GM12892 (cell line): Measurements from ENCODE around the gene CRYGN.

Experiments used
- POLR2A ChIP-seq: IDR thresholded peaks from 2 replicates; pipeline ENCODE4 v1.6.1; 2011; ENCODE audit warnings: low read depth, low read length, control low read depth
- POLR2AphosphoS5 ChIP-seq: IDR thresholded peaks from 2 replicates; pipeline ENCODE4 v1.6.1; 2011; ENCODE audit warnings: low read depth, low read length, control low read depth

DNA sequence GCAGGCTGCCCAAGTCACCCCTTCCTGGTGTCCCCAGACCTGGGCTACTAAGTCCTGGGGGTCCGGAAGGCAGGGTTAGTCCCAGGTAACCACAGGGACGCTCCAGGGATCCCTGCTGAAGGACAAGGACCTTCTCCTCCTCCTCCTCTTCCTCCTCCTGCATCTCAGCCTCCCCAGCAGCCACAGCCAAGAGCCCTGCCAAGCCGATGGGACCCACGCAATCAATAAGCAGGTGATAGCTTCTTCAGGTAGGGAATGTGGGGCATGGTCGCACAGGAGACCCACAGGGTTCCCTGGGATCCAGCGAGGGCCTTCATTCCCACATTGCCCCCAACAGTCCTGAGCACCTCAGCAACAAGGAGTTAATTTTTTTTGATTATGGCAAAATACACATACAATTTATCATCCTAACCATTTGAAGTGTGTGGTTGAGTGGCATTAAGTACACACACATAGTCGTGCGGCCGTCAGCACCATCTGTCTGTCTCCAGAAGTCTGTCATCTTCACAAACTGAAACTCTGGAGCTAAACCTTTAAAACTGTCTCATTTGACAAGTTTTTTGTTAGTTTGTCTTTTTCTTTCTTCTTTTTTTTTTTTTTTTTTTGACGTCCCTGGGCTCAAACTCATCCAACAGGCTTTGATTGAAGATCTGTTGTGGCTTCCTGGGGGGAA lies 12.1 kb downstream of the CRYGN start:
- no peak for TF ChIP-seq POLR2A
- no peak for TF ChIP-seq POLR2AphosphoS5
